ENCODE results near the gene RCL1. TPM values are rescaled to one million over a fixed set of nuclear protein-coding genes. Genes with fewer than 3 reads are reported as not detected.

Gene RCL1
- total RNA-seq, 4 donors from 2014 or later: 10.1 to 19.0 (median 11.6) TPM

DNA sequence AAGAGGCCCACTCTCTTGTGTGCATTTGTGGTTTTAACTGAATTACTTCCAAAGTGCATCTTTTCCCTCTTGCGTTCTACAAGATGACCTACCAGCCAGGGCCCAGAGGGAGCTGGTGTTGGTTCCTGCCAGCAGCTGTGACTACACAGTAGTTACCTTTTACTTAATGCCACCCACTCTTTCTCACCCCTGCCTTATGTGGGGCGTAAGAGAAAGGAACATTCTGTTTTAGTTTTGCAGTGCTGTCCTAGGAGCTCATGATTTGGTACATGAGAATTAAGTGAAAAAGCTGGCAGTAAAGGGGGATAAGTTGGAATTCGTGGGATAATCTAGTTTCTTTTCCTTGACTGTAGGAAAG, 45.4 kb downstream of the RCL1 start:
- WGBS, 2 donors (ENCODE audit: low coverage in 1 of 2): 48 to 100% methylated on average over 1 to 3 of the region's 3 CpGs
- H3K4me3 ChIP-seq: no peak overlapping the region
- H3K4me1 ChIP-seq: peaks cover 0 to 24% (median 7%) of the 10 kb centered on the region in 3 donors
- TF ChIP-seq CTCF (IDR thresholded peaks at IDR 0.05) (no peak), EP300 (IDR thresholded peaks at IDR 0.05) (no peak), POLR2A (IDR thresholded peaks at IDR 0.05) (no peak), POLR2AphosphoS5 (IDR thresholded peaks at IDR 0.05) (no peak)
- peaks cover 0 to 45% of the 10 kb centered on the region in 2 donors for H3K36me3 ChIP-seq
- peak overlapping the region in 1 of 4 donors; percentile 27 for H3K27ac ChIP-seq
- no peaks in the 10 kb centered on the region for H3K9me3 ChIP-seq
- H3K27me3 ChIP-seq: no peaks in the 10 kb centered on the region
- ATAC-seq: no peak

GRCh38 chr9:4839470-4839912, 46.7 kb downstream of the RCL1 start:
- H3K9me3 ChIP-seq: no peaks in the 10 kb centered on the region
- H3K4me3 ChIP-seq: no peak overlapping the region
- WGBS, 2 donors (ENCODE audit: low coverage in 1 of 2): 100% methylated on average over 1 of the region's 1 CpG
- peaks cover 0 to 43% of the 10 kb centered on the region in 2 donors for H3K36me3 ChIP-seq
- peaks cover 0 to 24% (median 7%) of the 10 kb centered on the region in 3 donors for H3K4me1 ChIP-seq
- H3K27ac ChIP-seq: no peak overlapping the region
- ATAC-seq: no peak
- TF ChIP-seq EP300 (IDR thresholded peaks at IDR 0.05) (no peak), POLR2A (IDR thresholded peaks at IDR 0.05) (no peak), POLR2AphosphoS5 (IDR thresholded peaks at IDR 0.05) (no peak), CTCF (IDR thresholded peaks at IDR 0.05) (no peak)
- H3K27me3 ChIP-seq: no peaks in the 10 kb centered on the region

DNA sequence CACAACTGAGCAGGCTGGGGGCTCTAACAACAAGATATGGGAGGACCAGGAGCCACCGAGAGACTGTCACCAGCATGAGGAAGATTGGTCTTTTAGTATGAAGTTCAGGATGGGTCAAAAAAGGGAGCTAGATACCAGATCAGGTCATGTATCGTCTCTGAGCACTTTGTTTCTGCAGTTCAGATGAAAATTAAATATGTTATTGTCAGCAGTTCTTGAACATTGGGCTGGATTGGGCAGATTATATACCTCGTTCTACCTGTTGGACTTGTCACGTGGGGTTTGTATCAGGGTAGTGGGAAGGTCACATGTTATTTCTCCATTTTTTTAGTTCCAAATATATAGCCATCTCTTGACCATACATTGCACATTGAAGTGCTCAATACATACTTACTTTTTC, 47.3 kb downstream of the RCL1 start:
- 97 to 100% methylated on average over 3 to 4 of the region's 4 CpGs for WGBS, 2 donors (ENCODE audit: low coverage in 1 of 2)
- TF ChIP-seq POLR2A (IDR thresholded peaks at IDR 0.05) (no peak), POLR2AphosphoS5 (IDR thresholded peaks at IDR 0.05) (no peak), CTCF (IDR thresholded peaks at IDR 0.05) (no peak), EP300 (IDR thresholded peaks at IDR 0.05) (no peak)
- Histone ChIP-seq H3K4me3 (no peak overlapping the region), H3K27me3 (no peaks in the 10 kb centered on the region), H3K4me1 (peaks cover 0 to 24% (median 7%) of the 10 kb centered on the region in 3 donors), H3K27ac (no peak overlapping the region), H3K36me3 (peaks cover 0 to 48% of the 10 kb centered on the region in 2 donors), H3K9me3 (no peaks in the 10 kb centered on the region)
- ATAC-seq: no peak

DNA sequence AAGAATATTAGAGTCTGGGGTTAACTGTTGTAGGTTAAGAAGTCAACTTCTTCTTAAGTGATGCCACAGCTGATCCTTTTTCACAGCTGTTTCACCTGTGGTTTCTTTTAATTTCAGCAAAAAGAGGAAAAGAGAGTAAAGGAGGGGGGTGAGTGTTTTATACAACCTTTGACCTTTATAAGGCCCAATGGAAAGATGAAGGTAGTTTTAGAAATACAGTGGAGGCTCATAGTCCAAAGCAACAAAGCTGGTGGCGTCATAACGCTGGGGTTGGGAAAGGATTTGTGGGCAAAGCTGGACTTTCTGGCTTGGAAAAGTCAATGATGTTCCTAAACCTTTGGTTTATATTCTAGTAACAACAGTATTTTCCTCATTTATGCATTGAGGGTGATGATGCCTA, 49.5 kb downstream of the RCL1 start:
- no peaks in the 10 kb centered on the region for H3K9me3 ChIP-seq
- 97 to 100% methylated on average over 2 of the region's 2 CpGs for WGBS, 2 donors (ENCODE audit: low coverage in 1 of 2)
- ATAC-seq: no peak
- H3K4me3 ChIP-seq: no peak overlapping the region
- TF ChIP-seq CTCF (IDR thresholded peaks at IDR 0.05): no peak
- TF ChIP-seq POLR2A (IDR thresholded peaks at IDR 0.05): no peak
- TF ChIP-seq POLR2AphosphoS5 (IDR thresholded peaks at IDR 0.05): no peak
- no peak for TF ChIP-seq EP300 (IDR thresholded peaks at IDR 0.05)
- peaks cover 0 to 15% (median 7%) of the 10 kb centered on the region in 3 donors for H3K4me1 ChIP-seq
- no peaks in the 10 kb centered on the region for H3K27me3 ChIP-seq
- no peak overlapping the region for H3K27ac ChIP-seq
- H3K36me3 ChIP-seq: peaks cover 0 to 65% of the 10 kb centered on the region in 2 donors

DNA sequence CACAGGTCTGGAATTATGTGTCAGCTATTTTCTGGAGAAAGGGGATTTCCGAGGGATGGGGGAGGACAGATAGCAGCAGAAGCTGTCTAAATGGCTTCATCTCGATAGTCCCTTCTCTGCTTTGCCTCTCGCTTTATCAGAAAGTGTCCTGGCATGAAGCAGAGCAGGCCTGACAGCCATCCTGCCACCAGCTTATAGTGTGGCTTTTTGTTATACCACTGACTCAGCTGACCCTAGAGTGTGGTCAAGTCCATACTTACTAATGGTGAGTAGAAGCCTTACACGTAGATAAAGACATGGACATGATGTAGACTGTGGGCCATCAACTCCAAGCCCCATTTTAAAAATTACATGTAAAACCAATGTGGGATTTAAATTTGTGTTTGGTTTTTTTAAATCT, 50.0 kb downstream of the RCL1 start:
- Histone ChIP-seq H3K4me3 (no peak overlapping the region), H3K4me1 (peaks cover 0 to 10% (median 4%) of the 10 kb centered on the region in 3 donors), H3K36me3 (peaks cover 0 to 70% of the 10 kb centered on the region in 2 donors), H3K9me3 (no peaks in the 10 kb centered on the region), H3K27me3 (no peaks in the 10 kb centered on the region), H3K27ac (no peak overlapping the region)
- no peak for TF ChIP-seq POLR2A (IDR thresholded peaks at IDR 0.05)
- TF ChIP-seq EP300 (IDR thresholded peaks at IDR 0.05): no peak
- ATAC-seq: no peak
- WGBS, 2 donors (ENCODE audit: low coverage in 1 of 2): 72 to 82% methylated on average over 3 of the region's 4 CpGs
